Neuron (in vitro differentiated cells): Measurements from ENCODE around the gene PLPP1.

Source experiments
- H2AFZ ChIP-seq: one replicate; pipeline ENCODE4 v1.6.1; 2013; ENCODE audit warnings: low read depth, mild to moderate bottlenecking, inconsistent platforms, low read length, moderate library complexity
- H3K27me3 ChIP-seq: one replicate; pipeline ENCODE4 v1.6.1; 2013; ENCODE audit warnings: low read length; ENCODE audit not compliant: insufficient read depth
- H3K36me3 ChIP-seq: one replicate; pipeline ENCODE4 v1.6.1; 2013; ENCODE audit warnings: low read length; ENCODE audit not compliant: insufficient read depth
- H3K4me1 ChIP-seq: one replicate; pipeline ENCODE4 v1.6.1; 2013; ENCODE audit warnings: low read length; ENCODE audit not compliant: insufficient read depth
- H3K4me3 ChIP-seq: 2 replicates; pipeline ENCODE4 v1.5.1; 2013; ENCODE audit warnings: mild to moderate bottlenecking, low read length, moderate library complexity
- H3K9me3 ChIP-seq: one replicate; pipeline ENCODE4 v1.6.1; 2013; ENCODE audit warnings: low read length

PLPP1 gene

GRCh38 chr5:55392669-55393068, 142.1 kb downstream of the PLPP1 start:
- no peak overlapping the region for H2AFZ ChIP-seq
- no peaks in the 10 kb centered on the region for H3K27me3 ChIP-seq
- H3K9me3 ChIP-seq = peaks cover 14% of the 10 kb centered on the region
- peaks cover 59% of the 10 kb centered on the region for H3K36me3 ChIP-seq
- H3K4me1 ChIP-seq = no peaks in the 10 kb centered on the region
- H3K4me3 ChIP-seq = no peak overlapping the region

- Histone ChIP-seq H3K36me3 (peaks cover 56% of the 10 kb centered on the region), H3K9me3 (peaks cover 14% of the 10 kb centered on the region), H3K4me3 (no peak overlapping the region), H3K27me3 (no peaks in the 10 kb centered on the region), H2AFZ (no peak overlapping the region), H3K4me1 (no peaks in the 10 kb centered on the region)
Observed at GRCh38 chr5:55391707-55392106, 143.1 kb downstream of the PLPP1 start.

- Histone ChIP-seq H3K36me3 (peaks cover 52% of the 10 kb centered on the region), H3K4me1 (no peaks in the 10 kb centered on the region), H3K27me3 (no peaks in the 10 kb centered on the region), H3K4me3 (no peak overlapping the region), H3K9me3 (peaks cover 10% of the 10 kb centered on the region), H2AFZ (no peak overlapping the region)
Observed at GRCh38 chr5:55387865-55388264, 146.9 kb downstream of the PLPP1 start.

- Histone ChIP-seq H3K9me3 (no peaks in the 10 kb centered on the region), H3K4me1 (no peaks in the 10 kb centered on the region), H3K4me3 (no peak overlapping the region), H2AFZ (no peak overlapping the region), H3K36me3 (peaks cover 44% of the 10 kb centered on the region), H3K27me3 (no peaks in the 10 kb centered on the region)
Observed at GRCh38 chr5:55386356-55386755, 148.4 kb downstream of the PLPP1 start.

- no peaks in the 10 kb centered on the region for H3K4me1 ChIP-seq
- no peak overlapping the region for H3K4me3 ChIP-seq
- no peak overlapping the region for H2AFZ ChIP-seq
- H3K9me3 ChIP-seq = no peaks in the 10 kb centered on the region
- peaks cover 40% of the 10 kb centered on the region for H3K36me3 ChIP-seq
- H3K27me3 ChIP-seq = no peaks in the 10 kb centered on the region
Observed at GRCh38 chr5:55385846-55386245, 148.9 kb downstream of the PLPP1 start.

- no peak overlapping the region for H3K4me3 ChIP-seq
- H3K36me3 ChIP-seq = peaks cover 40% of the 10 kb centered on the region
- H3K4me1 ChIP-seq = no peaks in the 10 kb centered on the region
- no peak overlapping the region for H2AFZ ChIP-seq
- H3K27me3 ChIP-seq = no peaks in the 10 kb centered on the region
- no peaks in the 10 kb centered on the region for H3K9me3 ChIP-seq
Observed at GRCh38 chr5:55385227-55385626, 149.5 kb downstream of the PLPP1 start.

- H3K4me3 ChIP-seq = no peak overlapping the region
- no peaks in the 10 kb centered on the region for H3K27me3 ChIP-seq
- no peaks in the 10 kb centered on the region for H3K9me3 ChIP-seq
- H3K4me1 ChIP-seq = no peaks in the 10 kb centered on the region
- H2AFZ ChIP-seq = no peak overlapping the region
- peaks cover 41% of the 10 kb centered on the region for H3K36me3 ChIP-seq
Observed at GRCh38 chr5:55384072-55384471, 150.7 kb downstream of the PLPP1 start.

GRCh38 chr5:55383254-55383653, 151.5 kb downstream of the PLPP1 start:
- H3K4me1 ChIP-seq = no peaks in the 10 kb centered on the region
- no peak overlapping the region for H3K4me3 ChIP-seq
- H3K27me3 ChIP-seq = no peaks in the 10 kb centered on the region
- H3K9me3 ChIP-seq = no peaks in the 10 kb centered on the region
- peaks cover 40% of the 10 kb centered on the region for H3K36me3 ChIP-seq
- H2AFZ ChIP-seq = no peak overlapping the region

- no peaks in the 10 kb centered on the region for H3K4me1 ChIP-seq
Observed at GRCh38 chr5:55377810-55378209, 157.0 kb downstream of the PLPP1 start.

More at GRCh38 chr5:55377810-55378209, 157.0 kb downstream of the PLPP1 start:
- no peak overlapping the region for H3K4me3 ChIP-seq
- no peaks in the 10 kb centered on the region for H3K27me3 ChIP-seq
- peaks cover 2% of the 10 kb centered on the region for H3K9me3 ChIP-seq
- H2AFZ ChIP-seq = no peak overlapping the region
- peaks cover 38% of the 10 kb centered on the region for H3K36me3 ChIP-seq
